SJCRH30 (cell line): ENCODE results near the gene TMED10. TPM values are rescaled to one million over a fixed set of nuclear protein-coding genes. Genes with fewer than 3 reads are reported as not detected.
"Not testable (repeated sequence)": the region's sequence is repeated elsewhere in the genome, so short reads cannot be mapped to it uniquely, and the experiment has no call there.

ENCODE experiments used
- DNase-seq, 2 experiments: peaks; one replicate each; pipeline ENCODE4 v3.0.0-alpha.2; 2015 to 2020
- H3K27ac ChIP-seq: fragments of 250-450 bp; sonication (Bioruptor Pico); 2 replicates; pipeline ENCODE4 v1.5.1; 2020; ENCODE audit warnings: mild to moderate bottlenecking, moderate library complexity
- H3K27me3 ChIP-seq: fragments of 250-450 bp; sonication (Bioruptor Pico); 2 replicates; pipeline ENCODE4 v1.5.1; 2020; ENCODE audit warnings: mild to moderate bottlenecking, moderate library complexity
- H3K36me3 ChIP-seq: fragments of 250-450 bp; sonication (Bioruptor Pico); 2 replicates; pipeline ENCODE4 v1.5.1; 2020; ENCODE audit warnings: mild to moderate bottlenecking, moderate library complexity
- H3K4me1 ChIP-seq: fragments of 250-450 bp; sonication (Bioruptor Pico); 2 replicates; pipeline ENCODE4 v1.5.1; 2020; ENCODE audit warnings: mild to moderate bottlenecking, moderate library complexity
- H3K4me3 ChIP-seq: fragments of 250-450 bp; sonication (Bioruptor Pico); 2 replicates; pipeline ENCODE4 v1.5.1; 2020; ENCODE audit warnings: mild to moderate bottlenecking, moderate library complexity
- H3K9me3 ChIP-seq: fragments of 250-450 bp; sonication (Bioruptor Pico); replicated peaks from 2 replicates; pipeline ENCODE4 v1.5.1; 2020; ENCODE audit warnings: mild to moderate bottlenecking, moderate library complexity
- total RNA-seq: library from RNA; depleted of rRNA; stranded (reverse); fragments of >200 nt; shearing (Covaris generic); gene quantifications from 2 replicates; pipeline ENCODE4 v1.2.3, GENCODE V29; 2014

The TMED10 gene
- total RNA-seq, 1 experiment from 2014 or later, result 123 TPM

- Histone ChIP-seq H3K4me1 (no peaks in the 10 kb centered on the region), H3K4me3 (no peak overlapping the region), H3K36me3 (no peaks in the 10 kb centered on the region), H3K9me3 (no peaks in the 10 kb centered on the region), H3K27me3 (no peaks in the 10 kb centered on the region), H3K27ac (no peak overlapping the region)
- DNase-seq, result no peak
Measured at GRCh38 chr14:75156901-75157300, 19.5 kb downstream of the TMED10 start.

GRCh38 chr14:75156111-75156510, 20.3 kb downstream of the TMED10 start:
- Histone ChIP-seq H3K4me1 (no peaks in the 10 kb centered on the region), H3K27me3 (no peaks in the 10 kb centered on the region), H3K9me3 (no peaks in the 10 kb centered on the region), H3K4me3 (no peak overlapping the region), H3K36me3 (no peaks in the 10 kb centered on the region), H3K27ac (no peak overlapping the region)
- DNase-seq, result no peak

- Histone ChIP-seq H3K36me3 (peaks cover 4% of the 10 kb centered on the region), H3K9me3 (no peaks in the 10 kb centered on the region), H3K4me3 (no peak overlapping the region), H3K27ac (no peak overlapping the region), H3K4me1 (no peaks in the 10 kb centered on the region), H3K27me3 (no peaks in the 10 kb centered on the region)
- DNase-seq, result no peak
Measured at GRCh38 chr14:75155169-75155568, 21.2 kb downstream of the TMED10 start.

- Histone ChIP-seq H3K27me3 (no peaks in the 10 kb centered on the region), H3K36me3 (peaks cover 5% of the 10 kb centered on the region), H3K4me3 (no peak overlapping the region), H3K4me1 (peaks cover 3% of the 10 kb centered on the region), H3K27ac (no peak overlapping the region), H3K9me3 (no peaks in the 10 kb centered on the region)
- no peak for DNase-seq
Measured at GRCh38 chr14:75153295-75153694, 23.1 kb downstream of the TMED10 start.

GRCh38 chr14:75151851-75152250, 24.6 kb downstream of the TMED10 start:
- H3K27ac ChIP-seq, result no peak overlapping the region
- H3K4me1 ChIP-seq, result peaks cover 8% of the 10 kb centered on the region
- no peak for DNase-seq
- no peaks in the 10 kb centered on the region for H3K27me3 ChIP-seq
- peaks cover 5% of the 10 kb centered on the region for H3K36me3 ChIP-seq
- H3K4me3 ChIP-seq, result no peak overlapping the region
- H3K9me3 ChIP-seq, result no peaks in the 10 kb centered on the region

- H3K27me3 ChIP-seq, H3K4me1 ChIP-seq, DNase-seq, H3K27ac ChIP-seq, H3K36me3 ChIP-seq, H3K4me3 ChIP-seq, H3K9me3 ChIP-seq: not testable (repeated sequence)
Measured at GRCh38 chr14:75150637-75151036, 25.8 kb downstream of the TMED10 start.

- no peak overlapping the region for H3K27ac ChIP-seq
- no peak for DNase-seq
- no peaks in the 10 kb centered on the region for H3K27me3 ChIP-seq
- H3K36me3 ChIP-seq, result peaks cover 5% of the 10 kb centered on the region
- no peak overlapping the region for H3K4me3 ChIP-seq
- H3K9me3 ChIP-seq, result no peaks in the 10 kb centered on the region
- H3K4me1 ChIP-seq, result peaks cover 11% of the 10 kb centered on the region
Measured at GRCh38 chr14:75150150-75150549, 26.3 kb downstream of the TMED10 start.

- H3K27ac ChIP-seq, result peak overlapping the region; percentile 47
- H3K9me3 ChIP-seq, result no peaks in the 10 kb centered on the region
- H3K4me1 ChIP-seq, result peaks cover 15% of the 10 kb centered on the region
- peaks cover 5% of the 10 kb centered on the region for H3K36me3 ChIP-seq
- no peak overlapping the region; the same call in 1 of the 2 replicates for H3K4me3 ChIP-seq
- peak; percentile 87 to 88 for DNase-seq
- H3K27me3 ChIP-seq, result no peaks in the 10 kb centered on the region
Measured at GRCh38 chr14:75147423-75148071, 28.9 kb downstream of the TMED10 start.

GRCh38 chr14:75144944-75145343, 31.5 kb downstream of the TMED10 start:
- Histone ChIP-seq H3K4me1 (peaks cover 15% of the 10 kb centered on the region), H3K27me3 (no peaks in the 10 kb centered on the region), H3K4me3 (no peak overlapping the region), H3K36me3 (no peaks in the 10 kb centered on the region; the same call in 1 of the 2 replicates), H3K27ac (no peak overlapping the region), H3K9me3 (no peaks in the 10 kb centered on the region)
- no peak for DNase-seq

- H3K4me3 ChIP-seq, result no peak overlapping the region
- H3K9me3 ChIP-seq, result no peaks in the 10 kb centered on the region
- H3K36me3 ChIP-seq, result no peaks in the 10 kb centered on the region; the same call in 1 of the 2 replicates
- no peak overlapping the region for H3K27ac ChIP-seq
- no peaks in the 10 kb centered on the region for H3K27me3 ChIP-seq
- H3K4me1 ChIP-seq, result peaks cover 15% of the 10 kb centered on the region
- DNase-seq, result no peak
Measured at GRCh38 chr14:75143761-75144527, 32.5 kb downstream of the TMED10 start.

GRCh38 chr14:75142494-75142893, 33.9 kb downstream of the TMED10 start:
- peaks cover 6% of the 10 kb centered on the region; the same call in 1 of the 2 replicates for H3K4me1 ChIP-seq
- no peak for DNase-seq
- no peaks in the 10 kb centered on the region for H3K9me3 ChIP-seq
- H3K27ac ChIP-seq, result no peak overlapping the region
- H3K27me3 ChIP-seq, result no peaks in the 10 kb centered on the region
- H3K4me3 ChIP-seq, result no peak overlapping the region
- no peaks in the 10 kb centered on the region; the same call in 1 of the 2 replicates for H3K36me3 ChIP-seq

GRCh38 chr14:75141967-75142366, 34.4 kb downstream of the TMED10 start:
- Histone ChIP-seq H3K4me3 (no peak overlapping the region), H3K27ac (no peak overlapping the region), H3K4me1 (peaks cover 6% of the 10 kb centered on the region; the same call in 1 of the 2 replicates), H3K27me3 (no peaks in the 10 kb centered on the region), H3K36me3 (no peaks in the 10 kb centered on the region; the same call in 1 of the 2 replicates), H3K9me3 (no peaks in the 10 kb centered on the region)
- peak; percentile 14 to 41 for DNase-seq

- DNase-seq, result no peak
- no peak overlapping the region for H3K4me3 ChIP-seq
- peaks cover 6% of the 10 kb centered on the region; the same call in 1 of the 2 replicates for H3K4me1 ChIP-seq
- no peaks in the 10 kb centered on the region for H3K9me3 ChIP-seq
- no peaks in the 10 kb centered on the region; the same call in 1 of the 2 replicates for H3K36me3 ChIP-seq
- no peaks in the 10 kb centered on the region for H3K27me3 ChIP-seq
- no peak overlapping the region for H3K27ac ChIP-seq
Measured at GRCh38 chr14:75141062-75141461, 35.4 kb downstream of the TMED10 start.

GRCh38 chr14:75140620-75141019, 35.8 kb downstream of the TMED10 start:
- H3K4me3 ChIP-seq, result no peak overlapping the region
- no peak overlapping the region for H3K27ac ChIP-seq
- no peaks in the 10 kb centered on the region for H3K9me3 ChIP-seq
- DNase-seq, result no peak
- no peaks in the 10 kb centered on the region for H3K27me3 ChIP-seq
- H3K4me1 ChIP-seq, result peaks cover 6% of the 10 kb centered on the region; the same call in 1 of the 2 replicates
- no peaks in the 10 kb centered on the region; the same call in 1 of the 2 replicates for H3K36me3 ChIP-seq

- no peak overlapping the region for H3K27ac ChIP-seq
- no peaks in the 10 kb centered on the region for H3K9me3 ChIP-seq
- H3K4me3 ChIP-seq, result no peak overlapping the region
- H3K4me1 ChIP-seq, result no peaks in the 10 kb centered on the region; the same call in 1 of the 2 replicates
- no peak for DNase-seq
- H3K36me3 ChIP-seq, result peaks cover 5% of the 10 kb centered on the region
- H3K27me3 ChIP-seq, result no peaks in the 10 kb centered on the region
Measured at GRCh38 chr14:75139185-75139584, 37.2 kb downstream of the TMED10 start.
